ENCODE data around the gene CBLL2.
A peak's percentile ranks its signal among the peaks of the same experiment; 100 is the strongest.

Gene CBLL2

DNA sequence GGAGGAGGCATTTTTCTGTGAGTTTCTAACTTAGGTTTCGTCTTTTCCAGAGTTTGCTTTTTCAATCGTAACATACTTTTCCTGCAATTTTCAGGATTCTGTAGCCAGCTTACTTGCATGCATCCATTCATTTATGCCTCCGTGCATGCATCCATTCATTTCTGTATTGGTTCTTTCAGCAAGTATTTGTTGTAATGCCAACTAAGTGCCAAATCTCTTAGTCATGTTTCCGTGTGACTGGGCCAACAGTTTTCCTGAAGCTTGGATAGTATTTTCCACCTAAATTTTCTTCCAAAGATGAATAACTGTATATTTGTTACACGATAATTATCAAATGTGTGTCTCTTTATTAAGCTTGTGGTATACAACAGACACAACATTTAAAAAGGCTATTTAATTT is 41.5 kb downstream of the CBLL2 start:
- no peak overlapping the region for H3K23ac ChIP-seq (ENCODE audit: low read depth, low read length, poor library complexity)
- no peak overlapping the region for H2BK120ac ChIP-seq (ENCODE audit: low read depth, low read length)
- no peak overlapping the region for H2AFZ ChIP-seq (ENCODE audit: low read length)
- no peaks in the 10 kb centered on the region for H3K79me1 ChIP-seq (ENCODE audit: low read depth, low read length)
- H3K18ac ChIP-seq (ENCODE audit: low read length): no peak overlapping the region
- no peak overlapping the region for H3K9ac ChIP-seq (ENCODE audit: low read depth, low read length, poor library complexity)
- no peak overlapping the region for H3K4ac ChIP-seq (ENCODE audit: low read length)
- H4K91ac ChIP-seq (ENCODE audit: low read depth, low read length, poor library complexity): no peak overlapping the region
- no peaks in the 10 kb centered on the region for H3K36me3 ChIP-seq (replicated peaks in 1 of 2; ENCODE audit: control insufficient read depth in 2 of 2, insufficient read depth in 2 of 2, low read length in 2 of 2)
- H2BK15ac ChIP-seq (ENCODE audit: low read length): no peak overlapping the region
- no peak overlapping the region for H2BK12ac ChIP-seq (ENCODE audit: low read length)
- no peaks in the 10 kb centered on the region for H3K9me3 ChIP-seq (replicated peaks in 1 of 2; ENCODE audit: control insufficient read depth in 2 of 2, insufficient read depth in 1 of 2, low read depth in 1 of 2, low read length in 2 of 2)
- no peak overlapping the region for H3K4me3 ChIP-seq (ENCODE audit: low read length in 2 of 2)
- H3K27me3 ChIP-seq (ENCODE audit: control insufficient read depth in 3 of 3, insufficient read depth in 3 of 3, low read depth in 1 of 3, low read length in 3 of 3): no peaks in the 10 kb centered on the region
- H3K4me1 ChIP-seq (ENCODE audit: control insufficient read depth in 2 of 2, insufficient read depth in 1 of 2, low read depth in 1 of 2, low read length in 2 of 2): peaks cover 0 to 4% of the 10 kb centered on the region in 2 donors
- H3K14ac ChIP-seq (ENCODE audit: low read length): no peak overlapping the region
- DNase-seq (ENCODE audit: low spot score): no peak
- H2AK5ac ChIP-seq (ENCODE audit: low read depth, low read length): no peak overlapping the region
- H3K4me2 ChIP-seq (ENCODE audit: insufficient read depth, low read length, poor library complexity, severe bottlenecking): no peak overlapping the region
- no peak overlapping the region for H2BK5ac ChIP-seq (ENCODE audit: low read length)
- H3K27ac ChIP-seq (replicated peaks; ENCODE audit: low read length): no peak overlapping the region
- H4K8ac ChIP-seq (ENCODE audit: low read depth, low read length): no peak overlapping the region
- no CpG with 5 or more reads among the region's 5 CpGs for WGBS, 2 donors (ENCODE audit: extremely low coverage in 2 of 2, insufficient read length in 2 of 2, insufficient replicate concordance in 1 of 2)

- Histone ChIP-seq H3K4me3 (ENCODE audit: low read length in 2 of 2) (no peak overlapping the region), H3K23ac (ENCODE audit: low read depth, low read length, poor library complexity) (no peak overlapping the region), H3K4me1 (ENCODE audit: control insufficient read depth in 2 of 2, insufficient read depth in 1 of 2, low read depth in 1 of 2, low read length in 2 of 2) (peaks cover 0 to 5% of the 10 kb centered on the region in 2 donors), H3K27ac (replicated peaks; ENCODE audit: low read length) (no peak overlapping the region), H4K91ac (ENCODE audit: low read depth, low read length, poor library complexity) (no peak overlapping the region), H2BK5ac (ENCODE audit: low read length) (no peak overlapping the region), H3K9ac (ENCODE audit: low read depth, low read length, poor library complexity) (no peak overlapping the region), H3K18ac (ENCODE audit: low read length) (no peak overlapping the region), H4K8ac (ENCODE audit: low read depth, low read length) (no peak overlapping the region), H2AK5ac (ENCODE audit: low read depth, low read length) (no peak overlapping the region), H3K27me3 (ENCODE audit: control insufficient read depth in 3 of 3, insufficient read depth in 3 of 3, low read depth in 1 of 3, low read length in 3 of 3) (no peaks in the 10 kb centered on the region), H3K9me3 (replicated peaks in 1 of 2; ENCODE audit: control insufficient read depth in 2 of 2, insufficient read depth in 1 of 2, low read depth in 1 of 2, low read length in 2 of 2) (no peaks in the 10 kb centered on the region), H3K36me3 (replicated peaks in 1 of 2; ENCODE audit: control insufficient read depth in 2 of 2, insufficient read depth in 2 of 2, low read length in 2 of 2) (no peaks in the 10 kb centered on the region), H3K4ac (ENCODE audit: low read length) (no peak overlapping the region), H3K14ac (ENCODE audit: low read length) (no peak overlapping the region), H2BK120ac (ENCODE audit: low read depth, low read length) (no peak overlapping the region), H2BK12ac (ENCODE audit: low read length) (no peak overlapping the region), H3K4me2 (ENCODE audit: insufficient read depth, low read length, poor library complexity, severe bottlenecking) (no peak overlapping the region), H2AFZ (ENCODE audit: low read length) (no peak overlapping the region), H2BK15ac (ENCODE audit: low read length) (no peak overlapping the region), H3K79me1 (ENCODE audit: low read depth, low read length) (no peaks in the 10 kb centered on the region)
- DNase-seq (ENCODE audit: low spot score): no peak
- 80% methylated on average over 1 of the region's 2 CpGs; no CpG with 5 or more reads in 1 of the 2 donors for WGBS, 2 donors (ENCODE audit: extremely low coverage in 2 of 2, insufficient read length in 2 of 2, insufficient replicate concordance in 1 of 2)
Measured at GRCh38 chrX:22314692-22315091, 42.0 kb downstream of the CBLL2 start.

DNA sequence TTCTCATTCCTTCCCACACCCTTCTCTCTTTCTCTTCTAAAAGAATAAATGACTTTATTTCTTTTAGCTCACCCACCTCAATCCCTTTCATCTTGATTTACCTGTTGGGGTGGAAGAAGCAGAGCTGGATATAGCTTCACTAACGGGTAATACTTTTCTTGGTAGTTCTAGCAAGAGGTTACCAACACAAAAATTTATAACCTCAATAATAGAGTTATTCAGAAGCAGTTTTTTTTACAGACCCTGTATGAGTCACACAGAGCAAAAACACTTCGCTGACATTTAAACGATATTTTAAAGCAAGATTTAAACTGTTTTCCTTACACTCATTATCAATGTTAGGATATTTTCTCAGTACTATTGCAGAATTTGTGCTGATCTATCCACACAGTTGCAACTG is 42.4 kb downstream of the CBLL2 start:
- H3K79me1 ChIP-seq (ENCODE audit: low read depth, low read length): no peaks in the 10 kb centered on the region
- WGBS, 2 donors (ENCODE audit: extremely low coverage in 2 of 2, insufficient read length in 2 of 2, insufficient replicate concordance in 1 of 2): no CpG with 5 or more reads among the region's 3 CpGs
- no peak overlapping the region for H3K27ac ChIP-seq (replicated peaks; ENCODE audit: low read length)
- H3K9me3 ChIP-seq (replicated peaks in 1 of 2; ENCODE audit: control insufficient read depth in 2 of 2, insufficient read depth in 1 of 2, low read depth in 1 of 2, low read length in 2 of 2): no peaks in the 10 kb centered on the region
- no peak overlapping the region for H3K18ac ChIP-seq (ENCODE audit: low read length)
- no peak overlapping the region for H2AFZ ChIP-seq (ENCODE audit: low read length)
- no peaks in the 10 kb centered on the region for H3K36me3 ChIP-seq (replicated peaks in 1 of 2; ENCODE audit: control insufficient read depth in 2 of 2, insufficient read depth in 2 of 2, low read length in 2 of 2)
- H2BK120ac ChIP-seq (ENCODE audit: low read depth, low read length): no peak overlapping the region
- H3K4me3 ChIP-seq (ENCODE audit: low read length in 2 of 2): no peak overlapping the region
- no peak overlapping the region for H3K14ac ChIP-seq (ENCODE audit: low read length)
- H3K4me1 ChIP-seq (ENCODE audit: control insufficient read depth in 2 of 2, insufficient read depth in 1 of 2, low read depth in 1 of 2, low read length in 2 of 2): peaks cover 0 to 5% of the 10 kb centered on the region in 2 donors
- no peak overlapping the region for H4K91ac ChIP-seq (ENCODE audit: low read depth, low read length, poor library complexity)
- no peak overlapping the region for H2BK5ac ChIP-seq (ENCODE audit: low read length)
- H3K4me2 ChIP-seq (ENCODE audit: insufficient read depth, low read length, poor library complexity, severe bottlenecking): no peak overlapping the region
- peaks cover 0 to under 1% (median 0%) of the 10 kb centered on the region in 3 experiments for H3K27me3 ChIP-seq (ENCODE audit: control insufficient read depth in 3 of 3, insufficient read depth in 3 of 3, low read depth in 1 of 3, low read length in 3 of 3)
- H3K4ac ChIP-seq (ENCODE audit: low read length): no peak overlapping the region
- DNase-seq (ENCODE audit: low spot score): no peak
- no peak overlapping the region for H2BK15ac ChIP-seq (ENCODE audit: low read length)
- no peak overlapping the region for H3K23ac ChIP-seq (ENCODE audit: low read depth, low read length, poor library complexity)
- no peak overlapping the region for H2BK12ac ChIP-seq (ENCODE audit: low read length)
- no peak overlapping the region for H4K8ac ChIP-seq (ENCODE audit: low read depth, low read length)
- H2AK5ac ChIP-seq (ENCODE audit: low read depth, low read length): no peak overlapping the region
- no peak overlapping the region for H3K9ac ChIP-seq (ENCODE audit: low read depth, low read length, poor library complexity)

GRCh38 chrX:22320236-22320873 is 47.6 kb downstream of the CBLL2 start:
- Histone ChIP-seq H3K27ac (replicated peaks; ENCODE audit: low read length) (peak overlapping the region; percentile 89), H3K23ac (ENCODE audit: low read depth, low read length, poor library complexity) (no peak overlapping the region), H3K79me1 (ENCODE audit: low read depth, low read length) (no peaks in the 10 kb centered on the region), H4K91ac (ENCODE audit: low read depth, low read length, poor library complexity) (no peak overlapping the region), H3K9me3 (replicated peaks in 1 of 2; ENCODE audit: control insufficient read depth in 2 of 2, insufficient read depth in 1 of 2, low read depth in 1 of 2, low read length in 2 of 2) (no peaks in the 10 kb centered on the region), H3K4me3 (ENCODE audit: low read length in 2 of 2) (no peak overlapping the region), H3K4me2 (ENCODE audit: insufficient read depth, low read length, poor library complexity, severe bottlenecking) (peak overlapping the region; percentile 48), H3K36me3 (replicated peaks in 1 of 2; ENCODE audit: control insufficient read depth in 2 of 2, insufficient read depth in 2 of 2, low read length in 2 of 2) (no peaks in the 10 kb centered on the region), H3K4me1 (ENCODE audit: control insufficient read depth in 2 of 2, insufficient read depth in 1 of 2, low read depth in 1 of 2, low read length in 2 of 2) (peaks cover 0 to 7% of the 10 kb centered on the region in 2 donors), H2BK15ac (ENCODE audit: low read length) (no peak overlapping the region), H2BK12ac (ENCODE audit: low read length) (no peak overlapping the region), H4K8ac (ENCODE audit: low read depth, low read length) (no peak overlapping the region), H3K4ac (ENCODE audit: low read length) (no peak overlapping the region), H2BK5ac (ENCODE audit: low read length) (no peak overlapping the region), H3K18ac (ENCODE audit: low read length) (no peak overlapping the region), H3K9ac (ENCODE audit: low read depth, low read length, poor library complexity) (no peak overlapping the region), H3K27me3 (ENCODE audit: control insufficient read depth in 3 of 3, insufficient read depth in 3 of 3, low read depth in 1 of 3, low read length in 3 of 3) (peaks cover 0 to 9% (median 0%) of the 10 kb centered on the region in 3 experiments), H2AK5ac (ENCODE audit: low read depth, low read length) (no peak overlapping the region), H2BK120ac (ENCODE audit: low read depth, low read length) (no peak overlapping the region), H3K14ac (ENCODE audit: low read length) (no peak overlapping the region), H2AFZ (ENCODE audit: low read length) (peak overlapping the region; percentile 57)
- WGBS, 2 donors (ENCODE audit: extremely low coverage in 2 of 2, insufficient read length in 2 of 2, insufficient replicate concordance in 1 of 2): no CpG with 5 or more reads among the region's 12 CpGs
- DNase-seq (ENCODE audit: low spot score): peak; percentile 39

All from neuronal stem cell (in vitro differentiated cells).